HG02588 (cell line): ENCODE measurements around the gene ARID3B.
"Not testable (repeated sequence)": the region's sequence is repeated elsewhere in the genome, so short reads cannot be mapped to it uniquely, and the experiment has no call there.

Experiments used
- ATAC-seq: cut with Tn5 transposase; IDR thresholded peaks from one replicate; pipeline ENCODE4 v1.9.1; 2021; ENCODE audit warnings: mild to moderate bottlenecking, moderate library complexity; ENCODE audit not compliant: unreplicated experiment

ARID3B gene

DNA sequence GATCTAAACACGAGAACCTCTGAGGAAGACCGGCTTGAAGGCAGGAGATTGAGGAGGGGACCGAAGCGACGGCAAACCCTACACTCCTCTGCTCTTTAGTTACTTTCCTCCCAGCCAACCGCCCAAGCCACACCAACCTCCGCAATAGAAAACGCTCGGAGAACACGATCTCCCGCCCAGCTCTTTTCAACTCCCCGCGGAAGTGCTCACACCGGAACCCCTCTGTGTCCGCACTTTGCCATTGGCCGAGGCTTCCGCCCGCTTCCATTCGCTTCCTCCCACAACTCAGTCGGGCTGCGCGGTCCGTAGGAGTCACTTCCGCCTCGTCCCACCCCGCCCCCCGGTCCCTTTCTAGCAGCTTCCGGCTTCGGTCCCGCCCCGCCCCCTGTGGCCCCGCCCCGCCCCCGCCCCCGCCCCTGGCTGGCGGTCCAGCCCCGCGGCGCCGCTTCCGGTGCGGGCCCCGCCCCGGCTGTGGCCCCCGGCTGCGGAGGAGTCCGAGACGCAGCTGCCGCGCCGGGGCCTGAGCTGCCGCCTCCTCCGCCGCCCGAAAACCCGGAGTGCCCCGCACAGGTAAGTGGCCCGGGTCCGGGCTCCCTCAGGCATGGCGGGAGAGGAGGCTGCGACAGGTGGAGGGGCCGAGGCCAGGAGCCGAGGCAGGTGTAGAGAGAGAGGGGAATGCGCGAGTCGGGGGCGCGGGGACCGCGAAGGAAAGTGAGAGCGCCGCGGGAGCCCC, at the start of gene ARID3B:
Gene ARID3B (plus strand): TSS at position 460 of the 733 bp plus-strand sequence. CDS start 2,717 bp downstream, outside the sequence.
- peak; percentile 78 for ATAC-seq

- ATAC-seq = no peak
Observed at GRCh38 chr15:74496648-74497047, 44.4 kb upstream of the ARID3B start.

GRCh38 chr15:74497584-74497983, 43.4 kb upstream of the ARID3B start:
- ATAC-seq = no peak

DNA sequence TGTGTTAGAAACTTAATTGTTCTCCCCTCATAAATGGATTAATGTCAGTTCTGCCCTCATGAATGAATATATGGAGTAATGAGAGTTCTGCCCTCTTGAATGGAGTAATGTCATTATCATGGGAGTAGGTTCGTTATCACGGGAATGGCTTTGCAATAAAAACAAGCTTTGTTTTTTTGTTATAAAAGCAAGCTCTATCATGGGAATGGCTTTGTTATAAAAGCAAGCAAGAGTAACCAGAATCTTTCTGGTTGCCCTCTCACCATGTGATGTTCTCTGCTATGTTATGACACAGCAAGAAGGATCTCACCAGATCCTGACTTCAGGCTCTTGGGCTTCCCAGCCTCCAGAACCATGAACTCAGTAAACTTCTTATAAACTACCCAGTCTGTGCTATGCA, 41.7 kb upstream of the ARID3B start:
- ATAC-seq = no peak

- ATAC-seq = no peak
Observed at GRCh38 chr15:74500401-74500800, 40.6 kb upstream of the ARID3B start.

- ATAC-seq = no peak
Observed at GRCh38 chr15:74502301-74502700, 38.7 kb upstream of the ARID3B start.

- no peak for ATAC-seq
Observed at GRCh38 chr15:74504418-74504817, 36.6 kb upstream of the ARID3B start.

DNA sequence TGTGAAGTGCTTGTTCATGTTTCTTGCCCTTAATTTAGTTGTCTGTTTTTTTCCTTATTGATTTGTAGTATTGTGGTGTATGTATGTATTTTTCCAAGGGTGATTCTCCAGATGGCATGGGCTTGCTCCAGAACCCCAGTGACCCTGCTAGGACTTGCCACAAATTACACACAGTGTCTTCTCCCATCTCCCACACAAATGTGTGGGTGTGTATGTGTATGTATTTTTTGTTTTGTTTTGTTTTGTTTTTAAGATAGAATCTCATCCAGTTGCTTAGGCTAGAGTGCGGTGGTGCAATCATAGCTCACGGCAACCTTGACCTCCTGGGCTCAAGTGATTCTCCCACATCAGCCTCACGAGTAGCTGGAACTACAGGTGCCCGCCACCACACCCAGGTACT, 36.2 kb upstream of the ARID3B start:
- no peak for ATAC-seq

DNA sequence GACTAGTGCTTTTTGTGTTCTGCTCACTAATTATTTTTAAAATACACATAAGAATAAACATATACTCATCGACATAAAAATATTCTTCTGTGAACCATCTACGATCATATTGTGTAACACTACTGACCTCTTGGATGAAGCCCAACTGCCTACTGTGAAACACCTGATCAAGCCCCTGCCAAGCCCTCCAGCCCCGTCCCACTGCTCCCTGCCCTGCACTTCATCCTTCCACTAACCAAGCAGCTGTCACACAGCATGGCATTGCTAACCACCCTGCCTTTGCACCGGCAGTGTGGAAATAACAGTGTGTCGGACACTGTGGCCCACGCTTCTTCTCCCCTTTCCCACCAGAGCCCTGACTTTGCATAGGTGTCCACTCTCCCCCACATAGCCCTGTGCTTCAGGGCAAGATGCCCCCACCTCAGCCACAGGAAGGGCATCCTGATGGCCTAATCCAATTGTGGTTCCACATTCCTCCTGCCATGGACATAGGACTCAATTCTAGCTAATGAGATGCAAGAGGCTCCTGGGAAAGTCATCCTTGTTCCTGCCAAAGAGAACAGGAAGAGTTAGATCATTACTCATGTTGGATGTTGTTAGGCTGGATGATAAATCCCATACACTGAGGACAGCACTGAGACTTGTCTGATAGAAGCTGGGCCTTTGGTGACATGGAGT, 35.0 kb upstream of the ARID3B start:
- ATAC-seq = no peak

GRCh38 chr15:74506515-74506840, 34.5 kb upstream of the ARID3B start:
- no peak for ATAC-seq

GRCh38 chr15:74511583-74511982, 29.4 kb upstream of the ARID3B start:
- ATAC-seq = no peak

- ATAC-seq = not testable (repeated sequence)
Observed at GRCh38 chr15:74514059-74514458, 27.0 kb upstream of the ARID3B start.

- ATAC-seq = no peak
Observed at GRCh38 chr15:74517096-74517495, 23.9 kb upstream of the ARID3B start.

GRCh38 chr15:74519311-74519710, 21.7 kb upstream of the ARID3B start:
- ATAC-seq = no peak

DNA sequence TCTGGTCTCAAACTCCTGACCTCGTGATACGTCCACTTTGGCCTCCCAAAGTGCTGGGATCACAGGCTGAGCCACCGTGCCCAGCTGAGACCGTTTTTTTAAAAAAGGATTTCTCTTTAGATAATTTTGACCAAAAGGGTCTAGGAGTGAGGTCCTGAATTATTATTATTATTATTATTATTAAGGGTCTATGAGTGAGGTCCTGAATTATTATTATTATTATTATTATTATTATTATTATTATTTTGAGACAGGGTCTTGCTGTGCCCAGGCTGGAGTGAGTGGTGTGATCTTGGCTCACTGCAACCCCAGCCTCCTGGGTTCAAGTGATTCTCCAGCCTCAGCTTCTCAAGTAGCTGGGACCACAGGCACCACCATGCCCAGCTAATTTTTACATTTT, 20.6 kb upstream of the ARID3B start:
- ATAC-seq = no peak

DNA sequence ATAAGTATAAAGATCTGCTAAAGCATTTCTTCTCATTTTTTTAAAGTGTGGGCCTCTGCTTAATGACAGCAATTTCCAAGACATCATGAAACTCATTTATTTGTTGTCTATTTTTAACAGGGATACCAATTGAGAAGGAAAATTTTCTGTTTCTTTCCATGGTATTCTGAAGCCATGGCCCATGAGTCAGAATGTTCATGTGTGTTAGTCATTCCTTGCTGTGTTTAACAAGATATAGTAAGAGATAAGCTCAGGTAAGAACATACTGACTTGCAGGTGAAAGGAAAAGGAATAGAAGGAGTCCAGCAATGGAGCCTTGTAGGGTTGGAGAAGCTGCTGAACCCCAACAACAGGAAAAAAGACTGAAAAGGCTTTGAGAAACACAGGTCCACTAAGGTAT, 17.0 kb upstream of the ARID3B start:
- ATAC-seq = no peak

DNA sequence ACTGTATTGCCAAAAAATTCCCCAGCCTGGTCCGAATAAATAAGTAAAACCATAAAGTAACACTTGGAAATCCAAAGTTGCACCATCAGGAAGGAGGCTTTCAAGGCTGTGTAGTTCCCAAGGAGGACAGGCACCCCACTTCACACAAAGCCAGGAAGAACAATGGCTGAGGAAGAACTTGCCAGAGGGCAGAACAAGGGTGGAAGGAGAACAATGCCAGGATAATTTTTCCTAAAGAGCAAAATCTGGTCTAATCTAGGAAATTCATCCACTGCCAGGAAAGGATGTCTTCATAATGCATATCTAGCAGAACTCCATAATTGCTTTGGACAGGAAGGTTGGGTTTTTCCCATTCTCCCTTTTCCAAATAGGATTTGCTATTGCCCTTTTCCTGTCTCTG, 15.7 kb upstream of the ARID3B start:
- no peak for ATAC-seq

DNA sequence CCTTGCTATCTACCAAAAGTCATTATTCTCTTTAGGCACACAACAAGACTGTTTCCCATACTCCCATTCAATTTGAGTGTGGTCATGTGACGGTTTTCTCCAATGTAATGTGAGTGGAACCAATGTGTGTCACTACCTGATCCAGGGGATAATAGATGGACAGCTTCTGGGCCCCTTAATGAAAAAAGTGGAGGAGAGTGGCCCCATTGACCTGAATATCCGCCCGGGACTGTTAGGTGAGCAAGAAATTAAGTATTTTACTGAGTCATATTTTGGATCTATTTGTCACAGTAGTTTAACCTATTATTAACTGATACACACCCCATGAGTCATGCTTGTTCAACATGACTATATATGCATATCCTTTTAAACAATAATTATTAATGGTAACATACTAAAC, 15.1 kb upstream of the ARID3B start:
- no peak for ATAC-seq

DNA sequence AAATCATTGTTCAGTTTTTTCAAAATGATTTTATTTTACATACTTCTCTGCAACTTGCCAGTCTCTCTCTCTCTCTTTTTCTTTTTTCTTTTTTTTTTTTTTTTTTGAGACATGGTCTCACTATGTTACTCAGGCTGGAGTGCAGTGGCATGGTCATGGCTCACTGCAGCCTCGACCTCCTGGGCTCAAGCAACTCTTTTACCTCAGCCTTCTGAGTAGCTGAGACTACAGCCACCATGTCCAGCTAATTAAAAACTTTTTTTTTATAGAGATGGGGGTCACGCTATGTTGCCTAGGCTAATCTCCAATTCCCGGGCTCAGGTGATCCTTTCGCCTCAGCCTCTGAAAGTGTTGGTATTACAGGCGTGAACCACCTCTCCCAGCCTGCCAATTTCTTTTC, 12.1 kb upstream of the ARID3B start:
- ATAC-seq = no peak

- no peak for ATAC-seq
Observed at GRCh38 chr15:74529921-74530320, 11.1 kb upstream of the ARID3B start.

GRCh38 chr15:74530771-74531143, 10.3 kb upstream of the ARID3B start:
- no peak for ATAC-seq

DNA sequence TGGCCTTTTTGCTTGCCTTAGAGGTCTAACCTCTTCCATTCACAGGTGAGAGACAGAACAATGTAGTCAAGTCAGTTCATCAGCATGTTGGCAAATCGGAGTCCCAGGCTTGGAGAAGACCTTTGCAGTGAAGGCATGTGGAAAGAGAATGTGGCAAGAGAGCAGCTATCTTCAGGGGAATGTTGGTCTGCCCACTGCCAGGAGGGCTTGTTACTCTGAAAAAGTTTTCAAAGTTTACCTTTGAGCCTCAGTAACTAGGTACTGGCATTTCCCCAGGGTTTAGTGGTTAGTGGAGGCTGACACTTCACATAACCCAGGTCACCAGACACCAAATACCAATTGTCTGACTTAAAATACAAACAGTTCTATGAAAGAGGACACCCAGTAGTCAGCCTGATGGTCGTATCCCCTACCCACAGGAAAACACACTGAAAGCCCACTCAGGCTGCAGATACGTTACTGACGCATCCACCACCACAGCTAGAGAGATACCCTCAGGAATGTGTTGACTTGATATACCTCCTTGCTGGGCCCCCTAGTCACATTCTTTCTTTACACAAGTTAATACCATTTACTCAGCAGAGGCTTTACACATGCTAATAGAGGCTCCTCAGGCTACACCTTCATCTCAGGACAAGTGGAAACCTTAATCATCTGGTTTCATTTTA, 9.7 kb upstream of the ARID3B start:
- ATAC-seq = no peak
